ENCODE data around the gene TOX4. TPM values are rescaled to one million over a fixed set of nuclear protein-coding genes. Genes with fewer than 3 reads are reported as not detected.

The TOX4 gene
- total and polyA plus RNA-seq, 9 of the 15 experiments (the other 6 are each of a cell fraction or from before 2014, with no cell fraction given) = 9.9 to 76.5 (median 41.0) TPM

GRCh38 chr14:21510735-21511657, 34.0 kb downstream of the TOX4 start, which contains the start of gene METTL3 (continued):
- TF ChIP-seq CUX1 (CRISPR knock-in tag; IDR thresholded peaks at IDR 0.05) (no peak), CBFA2T3 (IDR thresholded peaks at IDR 0.05) (no peak), RBM17 (IDR thresholded peaks at IDR 0.05; ENCODE audit: borderline replicate concordance, low read depth, low read length) (no peak), ZNF507 (tag; conservative IDR thresholded peaks at IDR 0.05) (no peak), BRF2 (IDR thresholded peaks at IDR 0.05; ENCODE audit: borderline replicate concordance, insufficient read depth, insufficient read length) (no peak), HMGN3 (IDR thresholded peaks at IDR 0.05; ENCODE audit: borderline replicate concordance, extremely low read depth, insufficient read length, low read depth, low read length) (no peak), HNRNPH1 (optimal IDR thresholded peaks at IDR 0.05; ENCODE audit: low read depth, low read length) (no peak), POLR3A (IDR thresholded peaks at IDR 0.05; ENCODE audit: borderline replicate concordance, extremely low read depth, insufficient read depth, insufficient read length) (no peak), DMBX1 (CRISPR knock-in tag; IDR thresholded peaks at IDR 0.05; ENCODE audit: borderline replicate concordance) (peak; percentile 83; the same call in 1 of the 2 replicates), NR0B1 (IDR thresholded peaks at IDR 0.05; ENCODE audit: partially characterized antibody) (no peak), GMEB1 (CRISPR knock-in tag; IDR thresholded peaks at IDR 0.05) (no peak), CXXC5 (CRISPR knock-in tag; IDR thresholded peaks at IDR 0.05) (peak; percentile 75), ZNF274 (IDR thresholded peaks at IDR 0.05; ENCODE audit: borderline replicate concordance, low read depth, low read length) (no peak), ZNF134 (CRISPR knock-in tag; conservative IDR thresholded peaks at IDR 0.05) (no peak), ZNF311 (CRISPR knock-in tag; IDR thresholded peaks at IDR 0.05) (no peak), CBX3 (IDR thresholded peaks at IDR 0.05; ENCODE audit: borderline replicate concordance in 1 of 2, low read length in 2 of 2) (0 out of 3 replicates have a peak, but pooled peaks of 1 of the 2 experiments have one; percentile 10), SMAD3 (CRISPR knock-in tag; conservative IDR thresholded peaks at IDR 0.05) (peak; percentile 68; the same call in 1 of the 2 replicates)
